ENCODE data around the gene CHMP1A. TPM values are rescaled to one million over a fixed set of nuclear protein-coding genes. Genes with fewer than 3 reads are reported as not detected.
"Not testable (repeated sequence)": the region's sequence is repeated elsewhere in the genome, so short reads cannot be mapped to it uniquely, and the experiment has no call there.

The CHMP1A gene
- total RNA-seq, 1 experiment from 2014 or later: 75.6 TPM

GRCh38 chr16:89634463-89635385 is 22.8 kb downstream of the CHMP1A start:
- peaks cover 17% of the 10 kb centered on the region for H3K4me1 ChIP-seq
- H3K36me3 ChIP-seq; DNase-seq; H3K27ac ChIP-seq; H3K4me3 ChIP-seq; H3K9me3 ChIP-seq (replicated peaks): not testable (repeated sequence)
- peaks cover 41% of the 10 kb centered on the region for H3K27me3 ChIP-seq

- Histone ChIP-seq H3K9me3 (replicated peaks) (no peaks in the 10 kb centered on the region; the same call in 1 of the 2 replicates), H3K4me1 (peaks cover 17% of the 10 kb centered on the region), H3K27ac (no peak overlapping the region), H3K36me3 (no peaks in the 10 kb centered on the region), H3K27me3 (peaks cover 41% of the 10 kb centered on the region), H3K4me3 (no peak overlapping the region)
- DNase-seq: no peak
Measured at GRCh38 chr16:89633064-89633631, 24.4 kb downstream of the CHMP1A start.

GRCh38 chr16:89629827-89630610 is 27.5 kb downstream of the CHMP1A start:
- Histone ChIP-seq H3K27me3 (peaks cover 36% of the 10 kb centered on the region), H3K4me1 (peaks cover 17% of the 10 kb centered on the region), H3K36me3 (no peaks in the 10 kb centered on the region), H3K9me3 (replicated peaks) (no peaks in the 10 kb centered on the region; the same call in 1 of the 2 replicates), H3K4me3 (no peak overlapping the region), H3K27ac (no peak overlapping the region)
- no peak for DNase-seq

- H3K9me3 ChIP-seq (replicated peaks): no peaks in the 10 kb centered on the region; the same call in 1 of the 2 replicates
- H3K4me3 ChIP-seq: no peak overlapping the region
- peaks cover 1% of the 10 kb centered on the region; the same call in 1 of the 2 replicates for H3K4me1 ChIP-seq
- peaks cover 4% of the 10 kb centered on the region for H3K27me3 ChIP-seq
- H3K27ac ChIP-seq: no peak overlapping the region
- H3K36me3 ChIP-seq: no peaks in the 10 kb centered on the region
- DNase-seq: no peak
Measured at GRCh38 chr16:89624777-89625761, 32.4 kb downstream of the CHMP1A start.

- Histone ChIP-seq H3K4me3 (no peak overlapping the region), H3K27ac (no peak overlapping the region), H3K4me1 (peaks cover 5% of the 10 kb centered on the region; the same call in 1 of the 2 replicates), H3K9me3 (replicated peaks) (no peaks in the 10 kb centered on the region), H3K27me3 (peaks cover 4% of the 10 kb centered on the region), H3K36me3 (no peaks in the 10 kb centered on the region)
- DNase-seq: no peak
Measured at GRCh38 chr16:89623511-89624261, 33.8 kb downstream of the CHMP1A start.

GRCh38 chr16:89621698-89622409 is 35.7 kb downstream of the CHMP1A start:
- peaks cover 5% of the 10 kb centered on the region; the same call in 1 of the 2 replicates for H3K4me1 ChIP-seq
- H3K4me3 ChIP-seq: no peak overlapping the region
- H3K36me3 ChIP-seq: no peaks in the 10 kb centered on the region
- no peaks in the 10 kb centered on the region for H3K9me3 ChIP-seq (replicated peaks)
- H3K27me3 ChIP-seq: peaks cover 4% of the 10 kb centered on the region
- DNase-seq: no peak
- H3K27ac ChIP-seq: no peak overlapping the region

GRCh38 chr16:89621136-89621697 is 36.3 kb downstream of the CHMP1A start:
- peaks cover 5% of the 10 kb centered on the region; the same call in 1 of the 2 replicates for H3K4me1 ChIP-seq
- no peak overlapping the region for H3K27ac ChIP-seq
- H3K9me3 ChIP-seq (replicated peaks): no peaks in the 10 kb centered on the region
- no peak overlapping the region for H3K4me3 ChIP-seq
- peaks cover 4% of the 10 kb centered on the region for H3K27me3 ChIP-seq
- DNase-seq: no peak
- H3K36me3 ChIP-seq: no peaks in the 10 kb centered on the region

GRCh38 chr16:89620406-89620841 is 37.1 kb downstream of the CHMP1A start:
- peaks cover 5% of the 10 kb centered on the region; the same call in 1 of the 2 replicates for H3K4me1 ChIP-seq
- DNase-seq: peak; percentile 65 to 75
- H3K4me3 ChIP-seq: peak overlapping the region; percentile 8; the same call in 1 of the 2 replicates
- H3K27me3 ChIP-seq: peaks cover 4% of the 10 kb centered on the region
- no peaks in the 10 kb centered on the region for H3K9me3 ChIP-seq (replicated peaks)
- no peak overlapping the region for H3K27ac ChIP-seq
- no peaks in the 10 kb centered on the region for H3K36me3 ChIP-seq

- no peak for DNase-seq
- Histone ChIP-seq H3K27me3 (peaks cover 4% of the 10 kb centered on the region), H3K9me3 (replicated peaks) (no peaks in the 10 kb centered on the region), H3K36me3 (no peaks in the 10 kb centered on the region), H3K4me3 (no peak overlapping the region), H3K27ac (no peak overlapping the region), H3K4me1 (peaks cover 5% of the 10 kb centered on the region; the same call in 1 of the 2 replicates)
Measured at GRCh38 chr16:89619840-89620239, 37.7 kb downstream of the CHMP1A start.

- Histone ChIP-seq H3K4me3 (no peak overlapping the region), H3K27me3 (peaks cover 4% of the 10 kb centered on the region), H3K4me1 (peaks cover 7% of the 10 kb centered on the region), H3K27ac (no peak overlapping the region), H3K9me3 (replicated peaks) (no peaks in the 10 kb centered on the region), H3K36me3 (no peaks in the 10 kb centered on the region)
- no peak for DNase-seq
Measured at GRCh38 chr16:89618109-89618998, 39.2 kb downstream of the CHMP1A start.

GRCh38 chr16:89617036-89617435 is 40.5 kb downstream of the CHMP1A start:
- no peak overlapping the region for H3K27ac ChIP-seq
- peaks cover 10% of the 10 kb centered on the region for H3K4me1 ChIP-seq
- no peaks in the 10 kb centered on the region for H3K36me3 ChIP-seq
- H3K27me3 ChIP-seq: peaks cover 4% of the 10 kb centered on the region
- H3K4me3 ChIP-seq: no peak overlapping the region
- no peaks in the 10 kb centered on the region for H3K9me3 ChIP-seq (replicated peaks)
- DNase-seq: no peak

- H3K4me1 ChIP-seq: peaks cover 10% of the 10 kb centered on the region
- no peak overlapping the region for H3K4me3 ChIP-seq
- DNase-seq: no peak
- peaks cover 3% of the 10 kb centered on the region for H3K27me3 ChIP-seq
- H3K9me3 ChIP-seq (replicated peaks): no peaks in the 10 kb centered on the region
- H3K36me3 ChIP-seq: no peaks in the 10 kb centered on the region
- H3K27ac ChIP-seq: no peak overlapping the region
Measured at GRCh38 chr16:89616623-89617022, 40.9 kb downstream of the CHMP1A start.

All from SJCRH30 (cell line).